Right atrium auricular region (tissue), 2 donors: ENCODE results near the gene ABHD14A. TPM values are rescaled to one million over a fixed set of nuclear protein-coding genes. Genes with fewer than 3 reads are reported as not detected.

Experiments used
- DNase-seq: peaks from one replicate; pipeline ENCODE4 v3.0.0-alpha.2; 2019; ENCODE audit warnings: low spot score
- H3K27ac ChIP-seq, 2 donors: fragments of 200-600 bp; sonication (generic); 1 replicate in 1 of 2; 2 replicates in 1 of 2; pipeline ENCODE4 v1.5.1; 2016 to 2019
- H3K27me3 ChIP-seq, 2 donors: fragments of 200-600 bp; sonication (generic); one replicate each; pipeline versions ENCODE4 v1.5.1 to v1.6.0; 2017 to 2019
- H3K36me3 ChIP-seq: fragments of 200-600 bp; sonication (generic); one replicate; pipeline ENCODE4 v1.5.1; 2016
- H3K4me1 ChIP-seq, 2 donors: fragments of 200-600 bp; sonication (generic); one replicate each; pipeline versions ENCODE4 v1.5.1 to v1.6.0; 2017 to 2019
- H3K4me3 ChIP-seq, 2 donors: fragments of 200-600 bp; sonication (generic); 1 replicate in 1 of 2; 2 replicates in 1 of 2; pipeline ENCODE4 v1.5.1; 2017 to 2019; ENCODE audit warnings: mild to moderate bottlenecking in 1 of 2, moderate library complexity in 1 of 2
- H3K9me3 ChIP-seq, 2 donors: fragments of 200-600 bp; sonication (generic); one replicate each; pipeline ENCODE4 v1.5.1; 2019
- total RNA-seq, 2 donors: library from RNA; depleted of rRNA; stranded (reverse); fragments of >200 nt; gene quantifications; one replicate each; pipeline ENCODE4 v1.1.0, GENCODE V29; 2016
- TF ChIP-seq, protein P1 (sequence below), 2 donors: fragments of 200-600 bp; sonication (generic); IDR thresholded peaks; one replicate each; pipeline ENCODE4 v1.5.1; 2019; ENCODE audit warnings: antibody characterized with exemption in 2 of 2

ABHD14A gene
- total RNA-seq, 2 donors from 2014 or later: 21.0 to 31.3 TPM

DNA sequence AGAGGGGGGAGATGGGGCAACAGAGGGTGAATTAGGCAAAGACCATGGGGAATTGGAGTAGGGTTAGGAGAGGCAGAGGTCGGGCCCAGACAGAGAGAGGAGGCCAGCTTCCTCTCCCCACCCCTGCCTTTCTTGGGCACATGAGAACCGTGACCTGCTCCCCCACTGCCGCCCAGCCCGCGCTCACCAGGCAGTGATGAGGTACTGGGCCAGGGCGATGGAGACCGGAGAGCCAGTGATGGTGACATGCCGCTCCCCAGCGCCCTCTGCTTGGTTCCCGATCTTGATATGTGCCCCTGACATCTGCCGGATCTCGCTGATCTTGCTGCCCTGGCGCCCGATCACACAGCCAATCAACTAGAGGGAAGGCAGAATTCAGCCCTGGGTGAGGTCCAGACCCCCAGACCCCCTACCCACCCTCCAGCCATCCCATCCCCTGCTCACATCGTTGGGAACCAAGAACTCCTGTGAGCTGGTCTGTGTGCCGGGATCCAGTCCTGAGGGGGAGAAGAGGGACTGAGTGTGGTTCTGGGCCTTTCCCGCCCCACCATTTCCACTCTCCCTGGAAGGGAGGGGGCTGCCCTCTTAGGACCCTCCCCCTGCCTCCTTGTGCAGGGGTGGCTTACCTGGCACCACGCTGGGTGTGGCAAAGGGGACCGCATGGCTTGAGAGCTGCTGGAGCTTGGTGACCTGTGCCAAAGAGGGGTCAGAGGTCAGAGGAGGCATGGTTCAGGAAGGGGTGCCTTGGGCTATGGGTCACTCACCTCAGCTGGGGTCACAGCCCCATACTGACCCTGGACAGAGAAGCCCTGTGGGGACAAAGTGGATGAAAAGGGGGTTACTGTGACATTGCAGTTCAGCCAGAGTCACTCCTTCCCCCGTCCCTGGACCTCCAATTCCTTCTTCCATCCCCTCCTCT lies 16.0 kb upstream of the ABHD14A start:
- TF ChIP-seq, protein P1, sequence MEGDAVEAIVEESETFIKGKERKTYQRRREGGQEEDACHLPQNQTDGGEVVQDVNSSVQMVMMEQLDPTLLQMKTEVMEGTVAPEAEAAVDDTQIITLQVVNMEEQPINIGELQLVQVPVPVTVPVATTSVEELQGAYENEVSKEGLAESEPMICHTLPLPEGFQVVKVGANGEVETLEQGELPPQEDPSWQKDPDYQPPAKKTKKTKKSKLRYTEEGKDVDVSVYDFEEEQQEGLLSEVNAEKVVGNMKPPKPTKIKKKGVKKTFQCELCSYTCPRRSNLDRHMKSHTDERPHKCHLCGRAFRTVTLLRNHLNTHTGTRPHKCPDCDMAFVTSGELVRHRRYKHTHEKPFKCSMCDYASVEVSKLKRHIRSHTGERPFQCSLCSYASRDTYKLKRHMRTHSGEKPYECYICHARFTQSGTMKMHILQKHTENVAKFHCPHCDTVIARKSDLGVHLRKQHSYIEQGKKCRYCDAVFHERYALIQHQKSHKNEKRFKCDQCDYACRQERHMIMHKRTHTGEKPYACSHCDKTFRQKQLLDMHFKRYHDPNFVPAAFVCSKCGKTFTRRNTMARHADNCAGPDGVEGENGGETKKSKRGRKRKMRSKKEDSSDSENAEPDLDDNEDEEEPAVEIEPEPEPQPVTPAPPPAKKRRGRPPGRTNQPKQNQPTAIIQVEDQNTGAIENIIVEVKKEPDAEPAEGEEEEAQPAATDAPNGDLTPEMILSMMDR (IDR thresholded peaks at IDR 0.05): no peak
- Histone ChIP-seq H3K4me3 (no peak overlapping the region), H3K36me3 (peaks cover 39% of the 10 kb centered on the region), H3K4me1 (peaks cover 0 to 50% of the 10 kb centered on the region in 2 donors), H3K27me3 (no peaks in the 10 kb centered on the region), H3K27ac (no peak overlapping the region), H3K9me3 (no peaks in the 10 kb centered on the region)
- DNase-seq: no peak

DNA sequence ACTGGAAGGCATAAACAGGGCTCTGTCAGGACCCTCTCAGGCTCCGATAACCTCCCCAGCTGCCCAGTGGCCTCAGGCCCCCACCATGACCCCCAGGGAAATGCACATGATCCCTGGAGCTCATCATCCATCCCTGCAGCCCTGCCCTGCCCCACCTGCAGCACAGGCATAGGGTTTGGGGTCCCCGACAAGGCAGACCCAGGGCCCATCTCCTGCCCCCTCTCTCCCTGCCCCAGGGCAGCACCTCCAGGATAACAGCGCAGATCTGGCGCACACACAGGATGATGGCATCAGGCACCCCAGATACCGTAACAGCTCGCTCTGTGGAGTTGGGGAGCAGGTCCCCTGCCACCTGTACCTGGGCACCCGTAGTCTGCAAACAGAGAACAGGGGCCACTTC lies 15.2 kb upstream of the ABHD14A start:
- Histone ChIP-seq H3K9me3 (no peaks in the 10 kb centered on the region), H3K4me1 (peaks cover 0 to 57% of the 10 kb centered on the region in 2 donors), H3K36me3 (peaks cover 39% of the 10 kb centered on the region), H3K27me3 (no peaks in the 10 kb centered on the region), H3K4me3 (no peak overlapping the region), H3K27ac (no peak overlapping the region)
- TF ChIP-seq, protein P1 (IDR thresholded peaks at IDR 0.05): no peak
- DNase-seq: no peak

DNA sequence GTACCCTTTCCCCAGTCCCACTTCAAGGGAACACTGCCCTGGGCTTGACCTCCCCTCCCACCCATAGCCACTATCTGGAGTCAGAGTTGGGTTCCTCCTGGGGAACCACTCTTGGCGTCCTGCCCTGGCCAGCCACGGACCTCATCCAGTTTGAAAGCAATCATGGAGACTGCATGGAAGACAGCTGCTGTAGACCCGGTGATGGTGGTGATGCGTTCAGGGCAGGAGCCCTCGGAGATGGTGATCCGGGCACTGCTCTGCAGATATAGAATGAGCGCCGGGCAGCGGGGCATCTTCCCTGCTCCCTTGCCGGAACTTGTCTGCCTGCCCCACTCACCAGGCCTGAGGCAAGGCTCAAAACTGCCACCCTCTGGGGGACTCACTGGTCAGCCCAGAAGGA lies 14.5 kb upstream of the ABHD14A start:
- peaks cover 0 to 59% of the 10 kb centered on the region in 2 donors for H3K4me1 ChIP-seq
- no peak for DNase-seq
- no peak overlapping the region for H3K4me3 ChIP-seq
- H3K36me3 ChIP-seq: peaks cover 39% of the 10 kb centered on the region
- H3K9me3 ChIP-seq: no peaks in the 10 kb centered on the region
- no peak overlapping the region for H3K27ac ChIP-seq
- no peaks in the 10 kb centered on the region for H3K27me3 ChIP-seq
- TF ChIP-seq, protein P1 (IDR thresholded peaks at IDR 0.05): no peak

DNA sequence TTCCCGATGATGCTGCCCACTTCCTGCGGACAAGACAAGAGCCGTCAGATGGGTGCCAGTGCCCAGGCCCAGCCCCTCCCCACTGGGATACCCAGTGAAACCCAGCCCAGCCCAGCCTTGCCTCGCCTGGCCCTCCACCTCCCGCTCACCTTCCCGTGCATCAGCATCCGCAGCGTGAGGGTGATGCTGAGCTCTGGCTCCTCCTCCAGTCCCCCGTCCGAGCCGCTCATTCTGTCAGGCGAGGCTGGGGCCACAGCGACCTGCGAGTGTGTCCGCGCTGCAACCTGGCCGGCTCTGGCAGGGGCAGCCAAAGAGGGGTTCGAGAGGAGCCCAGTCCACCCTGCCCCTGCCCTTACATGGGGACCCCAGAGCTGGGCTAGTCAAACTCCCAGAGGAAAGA lies 13.9 kb upstream of the ABHD14A start:
- Histone ChIP-seq H3K4me1 (peaks cover 0 to 59% of the 10 kb centered on the region in 2 donors), H3K36me3 (peaks cover 39% of the 10 kb centered on the region)
- no peak for DNase-seq

DNA sequence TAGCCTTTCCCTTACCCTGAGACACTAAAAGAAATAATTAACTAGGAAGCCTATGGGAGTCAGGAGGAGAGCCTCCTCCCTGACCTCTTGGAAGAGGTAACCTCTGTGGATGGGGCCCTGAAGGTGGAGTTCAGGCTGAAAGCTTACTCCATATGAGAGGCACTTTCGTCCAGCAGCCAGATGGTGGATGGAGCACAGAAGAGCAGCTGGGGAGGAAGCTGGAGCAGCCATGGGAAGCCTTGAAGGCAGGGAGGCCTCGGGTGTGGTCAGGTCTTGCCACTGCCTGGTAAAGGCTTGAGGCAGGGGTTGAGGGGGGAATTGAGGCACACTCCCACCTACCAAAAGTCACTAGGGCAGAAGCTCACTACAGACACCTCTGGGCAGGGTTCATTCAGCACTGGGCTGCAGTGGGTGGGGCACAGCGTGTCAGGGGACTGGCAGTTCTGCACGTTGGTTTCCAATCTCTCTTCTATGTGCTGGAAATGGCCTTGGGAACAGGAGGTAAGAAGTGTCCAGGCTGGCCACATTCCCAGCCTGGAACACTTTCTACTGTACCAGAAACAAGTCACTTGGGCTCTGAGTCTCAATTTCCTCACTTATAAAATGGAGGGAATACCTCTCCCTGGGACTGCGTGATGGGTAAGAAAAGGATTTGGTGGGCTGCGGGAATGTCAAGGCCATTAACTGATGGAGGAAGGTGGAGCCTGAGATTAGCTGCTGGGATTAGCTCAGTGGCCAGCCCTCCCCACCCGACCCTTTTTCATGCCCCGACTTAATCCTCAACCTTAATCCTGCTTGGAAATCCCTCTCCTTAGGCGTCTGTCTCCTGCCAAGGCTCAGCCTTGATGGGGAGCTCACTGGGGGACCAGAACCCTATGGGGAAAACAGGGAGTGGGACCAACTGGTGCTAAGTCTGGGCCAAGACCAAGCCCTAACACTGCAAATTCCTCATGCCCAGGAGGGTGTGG lies 13.0 kb upstream of the ABHD14A start:
- Histone ChIP-seq H3K27me3 (no peaks in the 10 kb centered on the region), H3K4me3 (no peak overlapping the region), H3K4me1 (peaks cover 0 to 61% of the 10 kb centered on the region in 2 donors), H3K36me3 (peaks cover 39% of the 10 kb centered on the region), H3K27ac (peak overlapping the region; percentile 81 to 82), H3K9me3 (no peaks in the 10 kb centered on the region)
- TF ChIP-seq, protein P1 (IDR thresholded peaks at IDR 0.05): no peak
- DNase-seq: no peak

More for the DNA sequence above, 13.9 kb upstream of the ABHD14A start:
- Histone ChIP-seq H3K27me3 (no peaks in the 10 kb centered on the region), H3K4me3 (no peak overlapping the region), H3K9me3 (no peaks in the 10 kb centered on the region), H3K27ac (peak overlapping the region; percentile 81 to 82)
- TF ChIP-seq, protein P1 (IDR thresholded peaks at IDR 0.05): no peak
